Mucosa of descending colon (tissue), 3 donors: ENCODE results near the gene NFKBIZ. TPM values are rescaled to one million over a fixed set of nuclear protein-coding genes. Genes with fewer than 3 reads are reported as not detected.

Source experiments
- ATAC-seq: fragments of 200-7000 bp; cut with Tn5 transposase; one replicate; pipeline ENCODE4 v1.9.1; 2020; ENCODE audit warnings: mild to moderate bottlenecking, moderate library complexity
- DNase-seq, 3 donors: peaks; one replicate each; pipeline ENCODE4 v3.0.0-alpha.2; 2020
- H3K36me3 ChIP-seq: fragments of 200-600 bp; one replicate; pipeline ENCODE4 v1.8.0; 2021; ENCODE audit warnings: low read depth, mild to moderate bottlenecking
- H3K4me1 ChIP-seq: fragments of 200-600 bp; one replicate; pipeline ENCODE4 v1.8.0; 2021; ENCODE audit warnings: low read depth, mild to moderate bottlenecking
- H3K4me3 ChIP-seq: fragments of 200-600 bp; one replicate; pipeline ENCODE4 v1.8.0; 2021; ENCODE audit warnings: mild to moderate bottlenecking
- H3K9me3 ChIP-seq: fragments of 200-600 bp; one replicate; pipeline ENCODE4 v1.8.0; 2021; ENCODE audit warnings: mild to moderate bottlenecking
- CTCF ChIP-seq: fragments of 200-600 bp; IDR thresholded peaks from one replicate; pipeline ENCODE4 v1.8.0; 2022; ENCODE audit warnings: antibody characterized with exemption, mild to moderate bottlenecking
- intact Hi-C, 2 donors: fragments of 100-400 bp; cut with DNase I in 1 of 2; cut with micrococcal nuclease in 1 of 2; formaldehyde crosslinking; loops; one replicate each; pipeline versions ENCODE4 v1.11.0 to v1.11.1; 2022; cut with DNase I, micrococcal nuclease
- long read RNA-seq, 2 donors: library from polyadenylated mRNA; unstranded; transcript quantifications; one replicate each; pipeline ENCODE4 v2.0.0, GENCODE V29; 2019 to 2021
- total RNA-seq, 3 donors: library from RNA; stranded (reverse); fragmentation: NEBNext Ultra II Directional in 2 of 3; extraction: Animal tissue kit (Norgen Biotek cat#: 25700) in 2 of 3; gene quantifications; one replicate each; pipeline versions ENCODE4 v1.2.1 to v1.2.4, GENCODE V29; 2021 to 2023
- donor health status: DM: no; HTN: no; CAD: no; lungs with moderate emphysema.
- donor health status: DM: no; HTN: no; CAD: no.
- donor health status: DM: no; HTN: yes; CAD: no.

The NFKBIZ gene
- 10 to 100 TPM; 85.0 to 97.5 (median 91.5) TPM for total RNA-seq
- long read RNA-seq, donor 1, transcript NFKBIZ-202 (12 exons, 3,923 nt): major isoform, 5 of 13 reads
- long read RNA-seq, donor 1, partial matches to known transcripts: 5 of 13 reads
- long read RNA-seq, donor 1, other reads (novel, unspliced or antisense): 3 of 13 reads
- long read RNA-seq, donor 2, transcript NFKBIZ-202 (12 exons, 3,923 nt): major isoform, 17 of 31 reads
- long read RNA-seq, donor 2, partial matches to known transcripts: 3 of 31 reads
- long read RNA-seq, donor 2, other reads (novel, unspliced or antisense): 8 of 31 reads

GRCh38 chr3:101848754-101849713, at the start of gene NFKBIZ:
NFKBIZ (plus strand) TSS chr3:101849514; CDS start chr3:101849629, 115 bp downstream.
- intact Hi-C loops: no loop called here
- Histone ChIP-seq H3K9me3 (no peaks in the 10 kb centered on the region), H3K4me1 (peaks cover 52% of the 10 kb centered on the region), H3K4me3 (peak within 1 kb of the TSS; percentile 90), H3K36me3 (no peaks in the 10 kb centered on the region)
- peak; percentile 87 for ATAC-seq
- TF ChIP-seq CTCF: no peak
- peak; percentile 97 to 98 (median 98) for DNase-seq

GRCh38 chr3:101801174-101801573, 48.1 kb upstream of the NFKBIZ start:
- no peaks in the 10 kb centered on the region for H3K36me3 ChIP-seq
- no peak for TF ChIP-seq CTCF
- ATAC-seq (no peak), DNase-seq (no peak)
- intact Hi-C loops: loop anchor here in 1 of 2 donors (10.0 kb wide), 1 partner anchor 734 kb away; no protein-coding TSS in a partner anchor
- H3K4me1 ChIP-seq: peaks cover 12% of the 10 kb centered on the region
- no peak overlapping the region for H3K4me3 ChIP-seq
- no peaks in the 10 kb centered on the region for H3K9me3 ChIP-seq

- ATAC-seq (no peak), DNase-seq (no peak)
- TF ChIP-seq CTCF: no peak
- Histone ChIP-seq H3K4me1 (peaks cover 12% of the 10 kb centered on the region), H3K4me3 (no peak overlapping the region), H3K9me3 (no peaks in the 10 kb centered on the region), H3K36me3 (no peaks in the 10 kb centered on the region)
- intact Hi-C loops: loop anchor here in 1 of 2 donors (10.0 kb wide), 1 partner anchor 733 kb away; no protein-coding TSS in a partner anchor
These were observed 47.1 kb upstream of the NFKBIZ start for GRCh38 chr3:101802179-101802578.

- no peak overlapping the region for H3K4me3 ChIP-seq
- peak; percentile 98 for ATAC-seq
- H3K36me3 ChIP-seq: no peaks in the 10 kb centered on the region
- peaks cover 12% of the 10 kb centered on the region for H3K4me1 ChIP-seq
- intact Hi-C loops: loop anchor here in 1 of 2 donors (10.0 kb wide), 1 partner anchor 732 kb away; no protein-coding TSS in a partner anchor
- peak; percentile 75 for TF ChIP-seq CTCF
- DNase-seq: peak in 1 of 3 donors; percentile 56
- no peaks in the 10 kb centered on the region for H3K9me3 ChIP-seq
These were observed 46.0 kb upstream of the NFKBIZ start for GRCh38 chr3:101803173-101803782.

GRCh38 chr3:101803939-101804338, 45.4 kb upstream of the NFKBIZ start:
- peaks cover 12% of the 10 kb centered on the region for H3K4me1 ChIP-seq
- ATAC-seq (peak; percentile 64), DNase-seq (no peak)
- TF ChIP-seq CTCF: no peak
- no peaks in the 10 kb centered on the region for H3K36me3 ChIP-seq
- intact Hi-C loops: loop anchor here in 1 of 2 donors (10.0 kb wide), 1 partner anchor 731 kb away; no protein-coding TSS in a partner anchor
- no peaks in the 10 kb centered on the region for H3K9me3 ChIP-seq
- H3K4me3 ChIP-seq: no peak overlapping the region
